ENCODE data around the gene ZNF575.
"Not testable (repeated sequence)": the region's sequence is repeated elsewhere in the genome, so short reads cannot be mapped to it uniquely, and the experiment has no call there.

ZNF575 gene

GRCh38 chr19:43503501-43504425, 29.2 kb upstream of the ZNF575 start:
- no peaks in the 10 kb centered on the region for H3K27me3 Mint-ChIP-seq
- H3K4me3 Mint-ChIP-seq: peak overlapping the region; percentile 92
- H3K9me3 Mint-ChIP-seq: no peaks in the 10 kb centered on the region

GRCh38 chr19:43504426-43505185, 28.4 kb upstream of the ZNF575 start, which contains the start of gene PHLDB3:
TSS of gene PHLDB3 (minus strand) at chr19:43504746. CDS start at chr19:43504118, 628 bp downstream.
- Mint-ChIP-seq H3K36me3 (peaks cover 17% of the 10 kb centered on the region), H3K9me3 (no peaks in the 10 kb centered on the region), H3K4me1 (peaks cover 32% of the 10 kb centered on the region), H3K27me3 (no peaks in the 10 kb centered on the region), H3K27ac (peak within 1 kb of the TSS; percentile 87), H3K4me3 (peak within 1 kb of the TSS; percentile 92)
- ATAC-seq: peak; percentile 60

More at GRCh38 chr19:43503501-43504425, 29.2 kb upstream of the ZNF575 start:
- Mint-ChIP-seq H3K4me1 (peaks cover 32% of the 10 kb centered on the region), H3K27ac (peak overlapping the region; percentile 87), H3K36me3 (peaks cover 16% of the 10 kb centered on the region)
- peak; percentile 96 for ATAC-seq

GRCh38 chr19:43505186-43505456, 27.9 kb upstream of the ZNF575 start:
- Mint-ChIP-seq H3K4me3 (peak overlapping the region; percentile 55), H3K4me1 (peaks cover 32% of the 10 kb centered on the region), H3K27ac (peak overlapping the region; percentile 87), H3K27me3 (no peaks in the 10 kb centered on the region), H3K36me3 (peaks cover 22% of the 10 kb centered on the region), H3K9me3 (no peaks in the 10 kb centered on the region)
- no peak for ATAC-seq

GRCh38 chr19:43505941-43506340, 27.0 kb upstream of the ZNF575 start:
- Mint-ChIP-seq H3K27me3 (no peaks in the 10 kb centered on the region), H3K4me1 (peaks cover 32% of the 10 kb centered on the region), H3K4me3 (no peak overlapping the region), H3K27ac (peak overlapping the region; percentile 87), H3K36me3 (peaks cover 27% of the 10 kb centered on the region), H3K9me3 (no peaks in the 10 kb centered on the region)
- no peak for ATAC-seq

- Mint-ChIP-seq H3K4me1 (peaks cover 32% of the 10 kb centered on the region), H3K4me3 (no peak overlapping the region), H3K9me3 (no peaks in the 10 kb centered on the region), H3K27ac (no peak overlapping the region), H3K36me3 (peaks cover 33% of the 10 kb centered on the region), H3K27me3 (no peaks in the 10 kb centered on the region)
- no peak for ATAC-seq
These were observed 26.4 kb upstream of the ZNF575 start for GRCh38 chr19:43506629-43507028.

- Mint-ChIP-seq H3K4me1 (peaks cover 24% of the 10 kb centered on the region), H3K36me3 (peaks cover 44% of the 10 kb centered on the region), H3K9me3 (no peaks in the 10 kb centered on the region), H3K27me3 (no peaks in the 10 kb centered on the region), H3K4me3 (no peak overlapping the region), H3K27ac (no peak overlapping the region)
- ATAC-seq: no peak
These were observed 25.1 kb upstream of the ZNF575 start for GRCh38 chr19:43507880-43508279.

GRCh38 chr19:43510713-43511112, 22.3 kb upstream of the ZNF575 start:
- Mint-ChIP-seq H3K4me3 (no peak overlapping the region), H3K27me3 (no peaks in the 10 kb centered on the region), H3K36me3 (peaks cover 51% of the 10 kb centered on the region), H3K9me3 (no peaks in the 10 kb centered on the region), H3K4me1 (no peaks in the 10 kb centered on the region), H3K27ac (no peak overlapping the region)
- no peak for ATAC-seq

GRCh38 chr19:43511324-43511723, 21.7 kb upstream of the ZNF575 start:
- H3K27me3 Mint-ChIP-seq: no peaks in the 10 kb centered on the region
- no peaks in the 10 kb centered on the region for H3K9me3 Mint-ChIP-seq
- ATAC-seq: no peak
- H3K27ac Mint-ChIP-seq: no peak overlapping the region
- H3K4me1 Mint-ChIP-seq: no peaks in the 10 kb centered on the region
- H3K4me3 Mint-ChIP-seq: no peak overlapping the region
- peaks cover 51% of the 10 kb centered on the region for H3K36me3 Mint-ChIP-seq

- not testable (repeated sequence) for H3K27me3 Mint-ChIP-seq, ATAC-seq, H3K4me1 Mint-ChIP-seq, H3K9me3 Mint-ChIP-seq, H3K4me3 Mint-ChIP-seq, H3K27ac Mint-ChIP-seq
- peaks cover 51% of the 10 kb centered on the region for H3K36me3 Mint-ChIP-seq
These were observed 20.6 kb upstream of the ZNF575 start for GRCh38 chr19:43512399-43512798.

- Mint-ChIP-seq H3K9me3 (no peaks in the 10 kb centered on the region), H3K4me1 (peaks cover 14% of the 10 kb centered on the region), H3K27ac (no peak overlapping the region), H3K27me3 (no peaks in the 10 kb centered on the region), H3K36me3 (peaks cover 10% of the 10 kb centered on the region), H3K4me3 (peak overlapping the region; percentile 54)
- no peak for ATAC-seq
These were observed 14.9 kb upstream of the ZNF575 start for GRCh38 chr19:43518051-43518450.

- peaks cover under 1% of the 10 kb centered on the region for H3K36me3 Mint-ChIP-seq
- peak overlapping the region; percentile 16 for H3K4me3 Mint-ChIP-seq
These were observed 13.4 kb upstream of the ZNF575 start for GRCh38 chr19:43519436-43520088.

GRCh38 chr19:43522929-43523328, 10.1 kb upstream of the ZNF575 start:
- H3K27ac Mint-ChIP-seq: no peak overlapping the region
- H3K27me3 Mint-ChIP-seq: no peaks in the 10 kb centered on the region
- ATAC-seq: no peak
- no peak overlapping the region for H3K4me3 Mint-ChIP-seq
- peaks cover 49% of the 10 kb centered on the region for H3K4me1 Mint-ChIP-seq
- no peaks in the 10 kb centered on the region for H3K9me3 Mint-ChIP-seq
- H3K36me3 Mint-ChIP-seq: no peaks in the 10 kb centered on the region

More at GRCh38 chr19:43519436-43520088, 13.4 kb upstream of the ZNF575 start:
- ATAC-seq: peak; percentile 59
- no peak overlapping the region for H3K27ac Mint-ChIP-seq
- H3K27me3 Mint-ChIP-seq: no peaks in the 10 kb centered on the region
- H3K4me1 Mint-ChIP-seq: peaks cover 17% of the 10 kb centered on the region
- no peaks in the 10 kb centered on the region for H3K9me3 Mint-ChIP-seq

- not testable (repeated sequence) for H3K27ac Mint-ChIP-seq, H3K36me3 Mint-ChIP-seq, ATAC-seq, H3K27me3 Mint-ChIP-seq, H3K4me3 Mint-ChIP-seq, H3K9me3 Mint-ChIP-seq
- H3K4me1 Mint-ChIP-seq: peaks cover 44% of the 10 kb centered on the region
These were observed 9.3 kb upstream of the ZNF575 start for GRCh38 chr19:43523696-43524095.

GRCh38 chr19:43524922-43525835, 7.8 kb upstream of the ZNF575 start:
- peak; percentile 83 for ATAC-seq
- peaks cover 37% of the 10 kb centered on the region for H3K4me1 Mint-ChIP-seq
- H3K27ac Mint-ChIP-seq: peak overlapping the region; percentile 93
- peak overlapping the region; percentile 95 for H3K4me3 Mint-ChIP-seq
- no peaks in the 10 kb centered on the region for H3K36me3 Mint-ChIP-seq
- H3K27me3 Mint-ChIP-seq: no peaks in the 10 kb centered on the region
- no peaks in the 10 kb centered on the region for H3K9me3 Mint-ChIP-seq

Measured in stimulated activated memory B cell treated with anti-CD40 and anti-IgM and Interleukin-4, amounts not matched to agents 10 μg/mL and 1 μg/mL and 100 μg/mL, for 72 hours (primary cell).